ENCODE measurements around the gene JADE2.

Gene JADE2

GRCh38 chr5:134524826-134525682 is at the start of gene JADE2:
TSS of gene JADE2 (plus strand) at chr5:134525670. CDS start at chr5:134535858, 10,188 bp downstream.
- TF ChIP-seq PATZ1 (CRISPR knock-in tag; IDR thresholded peaks at IDR 0.05; ENCODE audit: borderline replicate concordance) (peak; percentile 65; the same call in 1 of the 2 replicates), TSHZ2 (CRISPR knock-in tag; IDR thresholded peaks at IDR 0.05) (no peak)
- peak; percentile 45 for ATAC-seq

- TF ChIP-seq TCF4 (CRISPR knock-in tag; IDR thresholded peaks at IDR 0.05; ENCODE audit: borderline replicate concordance), result no peak
- TF ChIP-seq CREB5 (CRISPR knock-in tag; IDR thresholded peaks at IDR 0.05; ENCODE audit: low read depth), result no peak
- TF ChIP-seq POU6F1 (CRISPR knock-in tag; IDR thresholded peaks at IDR 0.05; ENCODE audit: borderline replicate concordance, low read depth), result no peak
- no peak for TF ChIP-seq ISL1 (CRISPR knock-in tag; IDR thresholded peaks at IDR 0.05)
- no peak for TF ChIP-seq TSHZ2 (CRISPR knock-in tag; IDR thresholded peaks at IDR 0.05)
- TF ChIP-seq RARB (CRISPR knock-in tag; IDR thresholded peaks at IDR 0.05), result no peak
- no peak for TF ChIP-seq CSRNP3 (CRISPR knock-in tag; IDR thresholded peaks at IDR 0.05)
- TF ChIP-seq TOX (CRISPR knock-in tag; IDR thresholded peaks at IDR 0.05; ENCODE audit: borderline replicate concordance), result no peak
- no peak for TF ChIP-seq ZFP3 (CRISPR knock-in tag; IDR thresholded peaks at IDR 0.05)
- no peak for TF ChIP-seq PPARA (CRISPR knock-in tag; IDR thresholded peaks at IDR 0.05; ENCODE audit: borderline replicate concordance)
- TF ChIP-seq ZC3H10 (CRISPR knock-in tag; IDR thresholded peaks at IDR 0.05), result no peak
- TF ChIP-seq ZNF8 (CRISPR knock-in tag; IDR thresholded peaks at IDR 0.05), result no peak
- TF ChIP-seq SNAI2 (CRISPR knock-in tag; IDR thresholded peaks at IDR 0.05), result no peak
- TF ChIP-seq ESRRG (CRISPR knock-in tag; IDR thresholded peaks at IDR 0.05), result no peak
Observed at GRCh38 chr5:134477462-134478245, 47.8 kb upstream of the JADE2 start.

More at GRCh38 chr5:134477462-134478245, 47.8 kb upstream of the JADE2 start:
- no peak for ATAC-seq

Measured in SK-N-SH treated with all-trans-retinoic acid at 6 μM for 48 hours (cell line).